WTC11 (cell line): Measurements from ENCODE around the gene HINT3. TPM values are rescaled to one million over a fixed set of nuclear protein-coding genes. Genes with fewer than 3 reads are reported as not detected.

Experiments used
- ATAC-seq: fragments of 200-7000 bp; cut with Tn5 transposase; 2 replicates; pipeline ENCODE4 v1.10.0; 2021; ENCODE audit warnings: mild to moderate bottlenecking, moderate library complexity
- CTCF ChIA-PET: fragments of 300-600 bp; sonication (Branson Sonifier 250); formaldehyde crosslinking; loops from one replicate; lab custom pipeline; 2021; ENCODE audit warnings: antibody characterized with exemption; lab: Charles Lee
- POLR2A ChIA-PET: fragments of 350-600 bp; sonication (Branson Sonifier 250); formaldehyde crosslinking; loops from one replicate; lab custom pipeline; 2021; ENCODE audit warnings: antibody characterized with exemption; lab: Charles Lee
- DNase-seq: peaks from one replicate; pipeline ENCODE4 v3.0.0; 2021; ENCODE audit warnings: low spot score
- H3K27ac Mint-ChIP-seq: 2 replicates; pipeline ENCODE4 v1.8.0; 2021; ENCODE audit warnings: mixed read lengths
- H3K27me3 Mint-ChIP-seq: 2 replicates; pipeline ENCODE4 v1.8.0; 2021; ENCODE audit warnings: low read depth, mild to moderate bottlenecking, moderate library complexity, mixed read lengths
- H3K36me3 Mint-ChIP-seq: 2 replicates; pipeline ENCODE4 v1.8.0; 2021; ENCODE audit warnings: mixed read lengths
- H3K4me1 Mint-ChIP-seq: 2 replicates; pipeline ENCODE4 v1.8.0; 2022; ENCODE audit warnings: mixed read lengths
- H3K4me3 Mint-ChIP-seq: 2 replicates; pipeline ENCODE4 v1.8.0; 2021; ENCODE audit warnings: mild to moderate bottlenecking, moderate library complexity, mixed read lengths
- H3K9me3 Mint-ChIP-seq: 2 replicates; pipeline ENCODE4 v1.8.0; 2021; ENCODE audit warnings: mixed read lengths
- CREM ChIP-seq: sonication (generic); formaldehyde crosslinking; IDR thresholded peaks from 2 replicates; pipeline ENCODE4 v1.8.1; 2022; ENCODE audit warnings: mild to moderate bottlenecking, missing genetic modification reagents, moderate library complexity
- GABPB1 ChIP-seq: sonication (generic); formaldehyde crosslinking; IDR thresholded peaks from 2 replicates; pipeline ENCODE4 v1.8.1; 2023; ENCODE audit warnings: mild to moderate bottlenecking, missing genetic modification reagents
- GTF2I ChIP-seq: fragments of 250-450 bp; sonication (Bioruptor Pico); conservative IDR thresholded peaks from 2 replicates; pipeline ENCODE4 v1.4.0; 2021; ENCODE audit warnings: mild to moderate bottlenecking
- IRF2 ChIP-seq: sonication (generic); formaldehyde crosslinking; IDR thresholded peaks from 2 replicates; pipeline ENCODE4 v1.8.0; 2022; ENCODE audit warnings: low read depth, missing genetic modification reagents, borderline replicate concordance
- MXD4 ChIP-seq: fragments of 250-450 bp; sonication (Bioruptor Pico); IDR thresholded peaks from 2 replicates; pipeline ENCODE4 v1.8.0; 2021; ENCODE audit warnings: mild to moderate bottlenecking, moderate library complexity, borderline replicate concordance
- NFYB ChIP-seq: sonication (generic); formaldehyde crosslinking; conservative IDR thresholded peaks from 2 replicates; pipeline ENCODE4 v1.8.0; 2022; ENCODE audit warnings: low read depth, missing genetic modification reagents
- NR2C2 ChIP-seq: sonication (generic); formaldehyde crosslinking; IDR thresholded peaks from 2 replicates; pipeline ENCODE4 v1.8.0; 2022; ENCODE audit warnings: mild to moderate bottlenecking, missing genetic modification reagents
- OVOL2 ChIP-seq: fragments of 250-450 bp; sonication (Bioruptor Pico); IDR thresholded peaks from 2 replicates; pipeline ENCODE4 v1.9.0; 2021; ENCODE audit warnings: mild to moderate bottlenecking, borderline replicate concordance
- PRRX2 ChIP-seq: fragments of 250-450 bp; sonication (Bioruptor Pico); IDR thresholded peaks from 2 replicates; pipeline ENCODE4 v1.8.0; 2021; ENCODE audit warnings: mild to moderate bottlenecking
- TCF7 ChIP-seq: sonication (generic); formaldehyde crosslinking; IDR thresholded peaks from 2 replicates; pipeline ENCODE4 v1.8.0; 2022; ENCODE audit warnings: mild to moderate bottlenecking, low read depth, missing genetic modification reagents, moderate library complexity
- TEAD4 ChIP-seq: sonication (generic); formaldehyde crosslinking; IDR thresholded peaks from 2 replicates; pipeline ENCODE4 v1.8.0; 2022; ENCODE audit warnings: mild to moderate bottlenecking, missing genetic modification reagents
- ZNF138 ChIP-seq: sonication (generic); formaldehyde crosslinking; conservative IDR thresholded peaks from 2 replicates; pipeline ENCODE4 v1.8.1; 2022; ENCODE audit warnings: mild to moderate bottlenecking, moderate library complexity, missing genetic modification reagents
- ZNF263 ChIP-seq: sonication (generic); formaldehyde crosslinking; IDR thresholded peaks from 2 replicates; pipeline ENCODE4 v1.8.1; 2022; ENCODE audit warnings: low read depth, mild to moderate bottlenecking, moderate library complexity, missing genetic modification reagents
- total RNA-seq: library from RNA; stranded (reverse); gene quantifications from 3 replicates; pipeline ENCODE4 v1.2.3, GENCODE V29; 2021
- TF ChIP-seq, protein P1 (sequence below): fragments of 250-450 bp; sonication (Bioruptor Pico); IDR thresholded peaks from 2 replicates; pipeline ENCODE4 v1.9.0; 2021; ENCODE audit warnings: mild to moderate bottlenecking
- TF ChIP-seq, protein P2 (sequence below): fragments of 200-600 bp; IDR thresholded peaks from 2 replicates; pipeline ENCODE4 v1.8.0; 2022; ENCODE audit warnings: antibody characterized with exemption
- TF ChIP-seq, protein P3 (sequence below): sonication (generic); formaldehyde crosslinking; conservative IDR thresholded peaks from 2 replicates; pipeline ENCODE4 v1.8.1; 2023; ENCODE audit warnings: mild to moderate bottlenecking, low read depth, missing genetic modification reagents, moderate library complexity
- TF ChIP-seq, protein P4 (sequence below): sonication (generic); formaldehyde crosslinking; IDR thresholded peaks from 2 replicates; pipeline ENCODE4 v1.8.0; 2022; ENCODE audit warnings: mild to moderate bottlenecking, missing genetic modification reagents
- TF ChIP-seq, protein P5 (sequence below): fragments of 250-450 bp; sonication (Bioruptor Pico); IDR thresholded peaks from 2 replicates; pipeline ENCODE4 v1.9.0; 2021; ENCODE audit warnings: mild to moderate bottlenecking
- TF ChIP-seq, protein P6 (sequence below): sonication (generic); formaldehyde crosslinking; IDR thresholded peaks from 2 replicates; pipeline ENCODE4 v1.8.1; 2022; ENCODE audit warnings: mild to moderate bottlenecking, moderate library complexity, missing genetic modification reagents
- TF ChIP-seq, protein P7 (sequence below): sonication (generic); formaldehyde crosslinking; IDR thresholded peaks from 2 replicates; pipeline ENCODE4 v1.8.1; 2023; ENCODE audit warnings: mild to moderate bottlenecking, missing genetic modification reagents

Gene HINT3
- total RNA-seq, 1 experiment from 2014 or later, result 9.4 TPM

DNA sequence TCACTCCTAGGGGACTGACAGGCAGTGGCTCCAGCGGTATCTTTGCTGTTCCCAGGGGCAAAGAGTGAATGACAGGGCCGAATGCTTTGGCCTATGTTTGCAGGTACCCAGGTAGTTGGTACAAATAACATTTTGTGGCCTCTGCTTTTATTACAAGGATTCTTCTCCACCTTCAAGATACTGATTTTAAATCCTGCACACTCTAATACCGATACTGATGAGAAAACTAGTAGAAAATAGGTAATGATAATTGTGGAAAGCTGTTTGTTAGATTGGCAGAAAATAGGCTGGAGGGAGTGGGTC lies 772 bp downstream of the HINT3 start:
- no peak for ATAC-seq
- no peak for DNase-seq
- Mint-ChIP-seq H3K9me3 (peaks cover 2% of the 10 kb centered on the region), H3K4me1 (peaks cover 4% of the 10 kb centered on the region; the same call in 1 of the 2 replicates), H3K27ac (no peak overlapping the region), H3K4me3 (no peak overlapping the region), H3K36me3 (0 out of 2 replicates have a peak, but pooled peaks cover under 1% of the 10 kb centered on the region), H3K27me3 (no peaks in the 10 kb centered on the region)
- CTCF ChIA-PET, result interaction anchor here (0.5 to 3.0 kb wide), 13 partner anchors 13 to 656 kb away, joined by 3 to 42 read pairs (median 12); partner anchors contain the start of genes HDDC2, NCOA7 and TRMT11
- POLR2A ChIA-PET, result interaction anchor here (1.8 to 3.1 kb wide), 2 partner anchors 29 to 167 kb away, joined by 11 to 14 read pairs; partner anchors contain the start of genes NCOA7 and TRMT11
- TF ChIP-seq ZNF138 (CRISPR knock-in tag) (no peak), GABPB1 (CRISPR knock-in tag) (no peak), MXD4 (no peak), PRRX2 (no peak), IRF2 (CRISPR knock-in tag) (no peak), OVOL2 (CRISPR knock-in tag) (no peak), TCF7 (CRISPR knock-in tag) (no peak), ZNF263 (CRISPR knock-in tag) (no peak), TEAD4 (CRISPR knock-in tag) (no peak), GTF2I (CRISPR knock-in tag) (no peak), CREM (CRISPR knock-in tag) (no peak), NR2C2 (CRISPR knock-in tag) (no peak), NFYB (CRISPR knock-in tag) (no peak)
- TF ChIP-seq, protein P1, sequence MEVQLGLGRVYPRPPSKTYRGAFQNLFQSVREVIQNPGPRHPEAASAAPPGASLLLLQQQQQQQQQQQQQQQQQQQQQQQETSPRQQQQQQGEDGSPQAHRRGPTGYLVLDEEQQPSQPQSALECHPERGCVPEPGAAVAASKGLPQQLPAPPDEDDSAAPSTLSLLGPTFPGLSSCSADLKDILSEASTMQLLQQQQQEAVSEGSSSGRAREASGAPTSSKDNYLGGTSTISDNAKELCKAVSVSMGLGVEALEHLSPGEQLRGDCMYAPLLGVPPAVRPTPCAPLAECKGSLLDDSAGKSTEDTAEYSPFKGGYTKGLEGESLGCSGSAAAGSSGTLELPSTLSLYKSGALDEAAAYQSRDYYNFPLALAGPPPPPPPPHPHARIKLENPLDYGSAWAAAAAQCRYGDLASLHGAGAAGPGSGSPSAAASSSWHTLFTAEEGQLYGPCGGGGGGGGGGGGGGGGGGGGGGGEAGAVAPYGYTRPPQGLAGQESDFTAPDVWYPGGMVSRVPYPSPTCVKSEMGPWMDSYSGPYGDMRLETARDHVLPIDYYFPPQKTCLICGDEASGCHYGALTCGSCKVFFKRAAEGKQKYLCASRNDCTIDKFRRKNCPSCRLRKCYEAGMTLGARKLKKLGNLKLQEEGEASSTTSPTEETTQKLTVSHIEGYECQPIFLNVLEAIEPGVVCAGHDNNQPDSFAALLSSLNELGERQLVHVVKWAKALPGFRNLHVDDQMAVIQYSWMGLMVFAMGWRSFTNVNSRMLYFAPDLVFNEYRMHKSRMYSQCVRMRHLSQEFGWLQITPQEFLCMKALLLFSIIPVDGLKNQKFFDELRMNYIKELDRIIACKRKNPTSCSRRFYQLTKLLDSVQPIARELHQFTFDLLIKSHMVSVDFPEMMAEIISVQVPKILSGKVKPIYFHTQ, result no peak
- TF ChIP-seq, protein P2, sequence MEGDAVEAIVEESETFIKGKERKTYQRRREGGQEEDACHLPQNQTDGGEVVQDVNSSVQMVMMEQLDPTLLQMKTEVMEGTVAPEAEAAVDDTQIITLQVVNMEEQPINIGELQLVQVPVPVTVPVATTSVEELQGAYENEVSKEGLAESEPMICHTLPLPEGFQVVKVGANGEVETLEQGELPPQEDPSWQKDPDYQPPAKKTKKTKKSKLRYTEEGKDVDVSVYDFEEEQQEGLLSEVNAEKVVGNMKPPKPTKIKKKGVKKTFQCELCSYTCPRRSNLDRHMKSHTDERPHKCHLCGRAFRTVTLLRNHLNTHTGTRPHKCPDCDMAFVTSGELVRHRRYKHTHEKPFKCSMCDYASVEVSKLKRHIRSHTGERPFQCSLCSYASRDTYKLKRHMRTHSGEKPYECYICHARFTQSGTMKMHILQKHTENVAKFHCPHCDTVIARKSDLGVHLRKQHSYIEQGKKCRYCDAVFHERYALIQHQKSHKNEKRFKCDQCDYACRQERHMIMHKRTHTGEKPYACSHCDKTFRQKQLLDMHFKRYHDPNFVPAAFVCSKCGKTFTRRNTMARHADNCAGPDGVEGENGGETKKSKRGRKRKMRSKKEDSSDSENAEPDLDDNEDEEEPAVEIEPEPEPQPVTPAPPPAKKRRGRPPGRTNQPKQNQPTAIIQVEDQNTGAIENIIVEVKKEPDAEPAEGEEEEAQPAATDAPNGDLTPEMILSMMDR, result no peak
- TF ChIP-seq, protein P3, sequence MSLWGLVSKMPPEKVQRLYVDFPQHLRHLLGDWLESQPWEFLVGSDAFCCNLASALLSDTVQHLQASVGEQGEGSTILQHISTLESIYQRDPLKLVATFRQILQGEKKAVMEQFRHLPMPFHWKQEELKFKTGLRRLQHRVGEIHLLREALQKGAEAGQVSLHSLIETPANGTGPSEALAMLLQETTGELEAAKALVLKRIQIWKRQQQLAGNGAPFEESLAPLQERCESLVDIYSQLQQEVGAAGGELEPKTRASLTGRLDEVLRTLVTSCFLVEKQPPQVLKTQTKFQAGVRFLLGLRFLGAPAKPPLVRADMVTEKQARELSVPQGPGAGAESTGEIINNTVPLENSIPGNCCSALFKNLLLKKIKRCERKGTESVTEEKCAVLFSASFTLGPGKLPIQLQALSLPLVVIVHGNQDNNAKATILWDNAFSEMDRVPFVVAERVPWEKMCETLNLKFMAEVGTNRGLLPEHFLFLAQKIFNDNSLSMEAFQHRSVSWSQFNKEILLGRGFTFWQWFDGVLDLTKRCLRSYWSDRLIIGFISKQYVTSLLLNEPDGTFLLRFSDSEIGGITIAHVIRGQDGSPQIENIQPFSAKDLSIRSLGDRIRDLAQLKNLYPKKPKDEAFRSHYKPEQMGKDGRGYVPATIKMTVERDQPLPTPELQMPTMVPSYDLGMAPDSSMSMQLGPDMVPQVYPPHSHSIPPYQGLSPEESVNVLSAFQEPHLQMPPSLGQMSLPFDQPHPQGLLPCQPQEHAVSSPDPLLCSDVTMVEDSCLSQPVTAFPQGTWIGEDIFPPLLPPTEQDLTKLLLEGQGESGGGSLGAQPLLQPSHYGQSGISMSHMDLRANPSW (CRISPR knock-in tag), result no peak
- TF ChIP-seq, protein P4, sequence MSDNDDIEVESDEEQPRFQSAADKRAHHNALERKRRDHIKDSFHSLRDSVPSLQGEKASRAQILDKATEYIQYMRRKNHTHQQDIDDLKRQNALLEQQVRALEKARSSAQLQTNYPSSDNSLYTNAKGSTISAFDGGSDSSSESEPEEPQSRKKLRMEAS, result no peak
- TF ChIP-seq, protein P5, sequence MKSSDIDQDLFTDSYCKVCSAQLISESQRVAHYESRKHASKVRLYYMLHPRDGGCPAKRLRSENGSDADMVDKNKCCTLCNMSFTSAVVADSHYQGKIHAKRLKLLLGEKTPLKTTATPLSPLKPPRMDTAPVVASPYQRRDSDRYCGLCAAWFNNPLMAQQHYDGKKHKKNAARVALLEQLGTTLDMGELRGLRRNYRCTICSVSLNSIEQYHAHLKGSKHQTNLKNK (CRISPR knock-in tag), result no peak
- TF ChIP-seq, protein P6, sequence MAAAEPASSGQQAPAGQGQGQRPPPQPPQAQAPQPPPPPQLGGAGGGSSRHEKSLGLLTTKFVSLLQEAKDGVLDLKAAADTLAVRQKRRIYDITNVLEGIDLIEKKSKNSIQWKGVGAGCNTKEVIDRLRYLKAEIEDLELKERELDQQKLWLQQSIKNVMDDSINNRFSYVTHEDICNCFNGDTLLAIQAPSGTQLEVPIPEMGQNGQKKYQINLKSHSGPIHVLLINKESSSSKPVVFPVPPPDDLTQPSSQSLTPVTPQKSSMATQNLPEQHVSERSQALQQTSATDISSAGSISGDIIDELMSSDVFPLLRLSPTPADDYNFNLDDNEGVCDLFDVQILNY (CRISPR knock-in tag), result no peak
- TF ChIP-seq, protein P7, sequence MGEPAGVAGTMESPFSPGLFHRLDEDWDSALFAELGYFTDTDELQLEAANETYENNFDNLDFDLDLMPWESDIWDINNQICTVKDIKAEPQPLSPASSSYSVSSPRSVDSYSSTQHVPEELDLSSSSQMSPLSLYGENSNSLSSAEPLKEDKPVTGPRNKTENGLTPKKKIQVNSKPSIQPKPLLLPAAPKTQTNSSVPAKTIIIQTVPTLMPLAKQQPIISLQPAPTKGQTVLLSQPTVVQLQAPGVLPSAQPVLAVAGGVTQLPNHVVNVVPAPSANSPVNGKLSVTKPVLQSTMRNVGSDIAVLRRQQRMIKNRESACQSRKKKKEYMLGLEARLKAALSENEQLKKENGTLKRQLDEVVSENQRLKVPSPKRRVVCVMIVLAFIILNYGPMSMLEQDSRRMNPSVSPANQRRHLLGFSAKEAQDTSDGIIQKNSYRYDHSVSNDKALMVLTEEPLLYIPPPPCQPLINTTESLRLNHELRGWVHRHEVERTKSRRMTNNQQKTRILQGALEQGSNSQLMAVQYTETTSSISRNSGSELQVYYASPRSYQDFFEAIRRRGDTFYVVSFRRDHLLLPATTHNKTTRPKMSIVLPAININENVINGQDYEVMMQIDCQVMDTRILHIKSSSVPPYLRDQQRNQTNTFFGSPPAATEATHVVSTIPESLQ (CRISPR knock-in tag), result no peak
